ENCODE measurements around the gene CRIP2. TPM values are rescaled to one million over a fixed set of nuclear protein-coding genes. Genes with fewer than 3 reads are reported as not detected.

CRIP2 gene
- total and polyA plus RNA-seq, 2 of the 13 experiments (the other 11 are each of a cell fraction or from before 2014, with no cell fraction given) = 31.6 to 37.9 TPM

DNA sequence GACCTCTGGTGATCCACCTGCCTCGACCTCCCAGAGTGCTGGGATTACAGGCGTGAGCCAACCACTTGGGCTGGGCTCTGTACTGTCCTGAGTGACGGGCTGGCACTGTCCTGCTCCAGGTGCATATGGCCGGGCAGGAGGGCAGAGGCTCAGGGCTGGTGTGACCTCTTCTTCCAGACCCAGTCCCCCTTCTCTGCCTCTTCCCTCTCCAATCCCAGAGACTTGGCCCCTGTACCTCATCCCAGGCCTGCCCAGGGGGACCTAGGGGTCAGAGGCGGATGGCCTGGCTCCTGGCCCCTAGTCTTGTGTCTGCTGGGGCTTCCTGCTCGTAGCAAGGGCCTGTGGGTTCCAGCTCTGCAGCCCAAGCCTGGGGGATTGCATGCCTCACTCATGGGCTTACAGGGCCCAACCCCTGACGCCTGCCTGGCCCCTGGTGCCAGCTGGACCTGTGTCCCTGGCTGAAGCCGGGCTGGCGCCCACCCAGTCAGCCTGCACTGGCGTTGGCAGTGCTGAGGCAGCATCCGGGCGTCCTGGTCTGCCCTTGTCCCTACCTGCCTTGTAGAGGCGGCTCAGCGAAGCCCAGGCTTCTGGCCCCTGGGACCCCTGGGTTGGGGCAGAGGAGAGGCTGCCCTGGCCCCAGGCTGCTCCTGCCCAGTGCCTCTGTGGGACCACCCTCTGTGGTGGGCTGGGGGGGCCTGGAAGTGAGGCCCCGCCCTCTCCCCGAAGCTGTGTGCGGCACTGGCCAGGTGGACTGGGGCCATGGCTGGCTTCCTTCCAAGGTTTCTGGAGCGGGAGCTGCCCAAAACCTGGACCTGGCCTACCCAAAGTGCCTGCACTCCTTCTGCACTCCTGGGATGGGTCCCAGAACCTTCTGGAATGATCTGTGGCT lies 20.7 kb downstream of the CRIP2 start (continued):
- no peak for TF ChIP-seq PRDM4 (CRISPR knock-in tag; IDR thresholded peaks at IDR 0.05; ENCODE audit: borderline replicate concordance)
- TF ChIP-seq KDM2A (CRISPR knock-in tag; IDR thresholded peaks at IDR 0.05; ENCODE audit: borderline replicate concordance, low read depth) = no peak
- TF ChIP-seq ZNF670 (CRISPR knock-in tag; IDR thresholded peaks at IDR 0.05; ENCODE audit: borderline replicate concordance) = no peak
- 0 out of 2 replicates have a peak, but pooled peaks have one; percentile 3 for TF ChIP-seq ZNF350 (CRISPR knock-in tag; IDR thresholded peaks at IDR 0.05; ENCODE audit: borderline replicate concordance, low read depth)
- peak; percentile 78 for TF ChIP-seq RBFOX2 (IDR thresholded peaks at IDR 0.05; ENCODE audit: low read depth, low read length)
- TF ChIP-seq, protein P1, sequence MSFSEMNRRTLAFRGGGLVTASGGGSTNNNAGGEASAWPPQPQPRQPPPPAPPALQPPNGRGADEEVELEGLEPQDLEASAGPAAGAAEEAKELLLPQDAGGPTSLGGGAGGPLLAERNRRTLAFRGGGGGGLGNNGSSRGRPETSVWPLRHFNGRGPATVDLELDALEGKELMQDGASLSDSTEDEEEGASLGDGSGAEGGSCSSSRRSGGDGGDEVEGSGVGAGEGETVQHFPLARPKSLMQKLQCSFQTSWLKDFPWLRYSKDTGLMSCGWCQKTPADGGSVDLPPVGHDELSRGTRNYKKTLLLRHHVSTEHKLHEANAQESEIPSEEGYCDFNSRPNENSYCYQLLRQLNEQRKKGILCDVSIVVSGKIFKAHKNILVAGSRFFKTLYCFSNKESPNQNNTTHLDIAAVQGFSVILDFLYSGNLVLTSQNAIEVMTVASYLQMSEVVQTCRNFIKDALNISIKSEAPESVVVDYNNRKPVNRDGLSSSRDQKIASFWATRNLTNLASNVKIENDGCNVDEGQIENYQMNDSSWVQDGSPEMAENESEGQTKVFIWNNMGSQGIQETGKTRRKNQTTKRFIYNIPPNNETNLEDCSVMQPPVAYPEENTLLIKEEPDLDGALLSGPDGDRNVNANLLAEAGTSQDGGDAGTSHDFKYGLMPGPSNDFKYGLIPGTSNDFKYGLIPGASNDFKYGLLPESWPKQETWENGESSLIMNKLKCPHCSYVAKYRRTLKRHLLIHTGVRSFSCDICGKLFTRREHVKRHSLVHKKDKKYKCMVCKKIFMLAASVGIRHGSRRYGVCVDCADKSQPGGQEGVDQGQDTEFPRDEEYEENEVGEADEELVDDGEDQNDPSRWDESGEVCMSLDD (CRISPR knock-in tag; IDR thresholded peaks at IDR 0.05; ENCODE audit: borderline replicate concordance) = 0 out of 2 replicates have a peak, but pooled peaks have one; percentile 61
- no peak for TF ChIP-seq PAWR (CRISPR knock-in tag; IDR thresholded peaks at IDR 0.05; ENCODE audit: borderline replicate concordance)
- TF ChIP-seq, protein P2, sequence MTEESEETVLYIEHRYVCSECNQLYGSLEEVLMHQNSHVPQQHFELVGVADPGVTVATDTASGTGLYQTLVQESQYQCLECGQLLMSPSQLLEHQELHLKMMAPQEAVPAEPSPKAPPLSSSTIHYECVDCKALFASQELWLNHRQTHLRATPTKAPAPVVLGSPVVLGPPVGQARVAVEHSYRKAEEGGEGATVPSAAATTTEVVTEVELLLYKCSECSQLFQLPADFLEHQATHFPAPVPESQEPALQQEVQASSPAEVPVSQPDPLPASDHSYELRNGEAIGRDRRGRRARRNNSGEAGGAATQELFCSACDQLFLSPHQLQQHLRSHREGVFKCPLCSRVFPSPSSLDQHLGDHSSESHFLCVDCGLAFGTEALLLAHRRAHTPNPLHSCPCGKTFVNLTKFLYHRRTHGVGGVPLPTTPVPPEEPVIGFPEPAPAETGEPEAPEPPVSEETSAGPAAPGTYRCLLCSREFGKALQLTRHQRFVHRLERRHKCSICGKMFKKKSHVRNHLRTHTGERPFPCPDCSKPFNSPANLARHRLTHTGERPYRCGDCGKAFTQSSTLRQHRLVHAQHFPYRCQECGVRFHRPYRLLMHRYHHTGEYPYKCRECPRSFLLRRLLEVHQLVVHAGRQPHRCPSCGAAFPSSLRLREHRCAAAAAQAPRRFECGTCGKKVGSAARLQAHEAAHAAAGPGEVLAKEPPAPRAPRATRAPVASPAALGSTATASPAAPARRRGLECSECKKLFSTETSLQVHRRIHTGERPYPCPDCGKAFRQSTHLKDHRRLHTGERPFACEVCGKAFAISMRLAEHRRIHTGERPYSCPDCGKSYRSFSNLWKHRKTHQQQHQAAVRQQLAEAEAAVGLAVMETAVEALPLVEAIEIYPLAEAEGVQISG (CRISPR knock-in tag; IDR thresholded peaks at IDR 0.05) = 0 out of 2 replicates have a peak, but pooled peaks have one; percentile 14
- 0 out of 2 replicates have a peak, but pooled peaks have one; percentile 43 for TF ChIP-seq SNAPC2 (CRISPR knock-in tag; IDR thresholded peaks at IDR 0.05)
- TF ChIP-seq ZNF704 (CRISPR knock-in tag; IDR thresholded peaks at IDR 0.05; ENCODE audit: borderline replicate concordance) = 0 out of 2 replicates have a peak, but pooled peaks have one; percentile 34
- peak; percentile 32; the same call in 1 of the 2 replicates for TF ChIP-seq ZNF143 (CRISPR knock-in tag; IDR thresholded peaks at IDR 0.05)
- TF ChIP-seq ZKSCAN5 (CRISPR knock-in tag; IDR thresholded peaks at IDR 0.05) = peak; percentile 41; the same call in 1 of the 2 replicates
- TF ChIP-seq AKAP8 (CRISPR knock-in tag; IDR thresholded peaks at IDR 0.05) = peak; percentile 87; the same call in 1 of the 2 replicates
- TF ChIP-seq, protein P3, sequence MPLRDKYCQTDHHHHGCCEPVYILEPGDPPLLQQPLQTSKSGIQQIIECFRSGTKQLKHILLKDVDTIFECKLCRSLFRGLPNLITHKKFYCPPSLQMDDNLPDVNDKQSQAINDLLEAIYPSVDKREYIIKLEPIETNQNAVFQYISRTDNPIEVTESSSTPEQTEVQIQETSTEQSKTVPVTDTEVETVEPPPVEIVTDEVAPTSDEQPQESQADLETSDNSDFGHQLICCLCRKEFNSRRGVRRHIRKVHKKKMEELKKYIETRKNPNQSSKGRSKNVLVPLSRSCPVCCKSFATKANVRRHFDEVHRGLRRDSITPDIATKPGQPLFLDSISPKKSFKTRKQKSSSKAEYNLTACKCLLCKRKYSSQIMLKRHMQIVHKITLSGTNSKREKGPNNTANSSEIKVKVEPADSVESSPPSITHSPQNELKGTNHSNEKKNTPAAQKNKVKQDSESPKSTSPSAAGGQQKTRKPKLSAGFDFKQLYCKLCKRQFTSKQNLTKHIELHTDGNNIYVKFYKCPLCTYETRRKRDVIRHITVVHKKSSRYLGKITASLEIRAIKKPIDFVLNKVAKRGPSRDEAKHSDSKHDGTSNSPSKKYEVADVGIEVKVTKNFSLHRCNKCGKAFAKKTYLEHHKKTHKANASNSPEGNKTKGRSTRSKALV (CRISPR knock-in tag; IDR thresholded peaks at IDR 0.05) = no peak

Measured in HepG2 (cell line).